ENCODE data around the gene NRXN3.

Gene NRXN3

DNA sequence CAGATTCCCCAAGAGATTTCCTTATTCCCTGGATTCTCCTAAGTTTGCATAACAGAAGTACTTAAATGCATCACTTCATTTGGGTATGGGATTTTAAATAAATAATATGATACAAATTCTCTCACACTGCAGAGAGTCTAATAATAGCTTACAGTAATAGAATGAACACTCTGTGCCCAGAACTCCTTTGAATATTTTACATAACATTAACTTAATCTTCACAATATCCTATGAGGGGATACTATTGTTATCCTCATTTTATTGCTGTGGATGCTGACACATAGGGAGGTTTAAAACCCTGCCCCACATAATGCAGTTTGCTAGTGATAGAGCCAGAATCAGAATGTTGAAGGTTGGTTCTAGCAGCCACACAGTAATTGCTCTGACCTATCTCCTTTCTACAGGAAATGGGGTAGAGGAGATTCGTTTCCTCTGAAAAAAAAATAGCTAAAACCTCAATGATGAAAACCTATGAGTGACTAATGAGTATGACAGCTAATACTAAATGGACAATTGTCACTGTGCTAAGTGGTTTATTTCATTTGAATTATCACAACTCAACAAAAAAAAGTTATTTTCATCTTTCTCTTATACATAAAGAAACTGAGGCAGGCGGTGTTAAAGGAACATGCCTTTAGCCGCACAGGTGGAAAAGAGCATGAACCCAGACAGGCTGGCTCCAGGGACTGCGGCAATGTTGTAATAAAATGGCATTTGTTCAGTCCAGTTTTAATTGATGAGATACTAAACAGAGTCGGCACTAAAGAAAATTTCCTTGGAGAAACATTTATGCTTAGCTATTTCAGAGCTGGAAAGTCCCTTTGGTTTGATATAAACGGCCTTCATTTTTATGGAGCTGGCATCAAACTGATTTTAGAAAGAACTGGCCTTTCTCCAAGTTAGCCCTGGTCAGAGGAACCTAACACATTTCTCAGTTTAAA is 880.9 kb downstream of the NRXN3 start (continued):
- TF ChIP-seq ZNF138 (tag by site-specific recombination; IDR thresholded peaks at IDR 0.05; ENCODE audit: borderline replicate concordance) (no peak), ZNF266 (tag by site-specific recombination; IDR thresholded peaks at IDR 0.05; ENCODE audit: low read depth) (no peak), ZNF664 (tag by site-specific recombination; IDR thresholded peaks at IDR 0.05) (no peak), ZNF114 (tag by site-specific recombination; IDR thresholded peaks at IDR 0.05) (no peak)
- TF ChIP-seq, protein P1, sequence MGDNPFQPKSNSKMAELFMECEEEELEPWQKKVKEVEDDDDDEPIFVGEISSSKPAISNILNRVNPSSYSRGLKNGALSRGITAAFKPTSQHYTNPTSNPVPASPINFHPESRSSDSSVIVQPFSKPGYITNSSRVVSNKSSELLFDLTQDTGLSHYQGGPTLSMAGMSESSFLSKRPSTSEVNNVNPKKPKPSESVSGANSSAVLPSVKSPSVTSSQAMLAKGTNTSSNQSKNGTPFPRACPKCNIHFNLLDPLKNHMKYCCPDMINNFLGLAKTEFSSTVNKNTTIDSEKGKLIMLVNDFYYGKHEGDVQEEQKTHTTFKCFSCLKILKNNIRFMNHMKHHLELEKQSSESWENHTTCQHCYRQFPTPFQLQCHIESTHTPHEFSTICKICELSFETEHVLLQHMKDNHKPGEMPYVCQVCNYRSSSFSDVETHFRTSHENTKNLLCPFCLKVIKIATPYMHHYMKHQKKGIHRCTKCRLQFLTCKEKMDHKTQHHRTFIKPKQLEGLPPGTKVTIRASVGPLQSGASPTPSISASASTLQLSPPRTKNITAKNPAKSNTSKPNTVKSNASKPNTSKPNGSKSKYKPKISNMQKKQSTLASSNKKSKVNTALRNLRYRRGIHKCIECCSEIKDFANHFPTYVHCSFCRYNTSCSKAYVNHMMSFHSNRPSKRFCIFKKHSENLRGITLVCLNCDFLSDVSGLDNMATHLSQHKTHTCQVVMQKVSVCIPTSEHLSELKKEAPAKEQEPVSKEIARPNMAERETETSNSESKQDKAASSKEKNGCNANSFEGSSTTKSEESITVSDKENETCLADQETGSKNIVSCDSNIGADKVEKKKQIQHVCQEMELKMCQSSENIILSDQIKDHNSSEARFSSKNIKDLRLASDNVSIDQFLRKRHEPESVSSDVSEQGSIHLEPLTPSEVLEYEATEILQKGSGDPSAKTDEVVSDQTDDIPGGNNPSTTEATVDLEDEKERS (tag by site-specific recombination; IDR thresholded peaks at IDR 0.05): no peak

DNA sequence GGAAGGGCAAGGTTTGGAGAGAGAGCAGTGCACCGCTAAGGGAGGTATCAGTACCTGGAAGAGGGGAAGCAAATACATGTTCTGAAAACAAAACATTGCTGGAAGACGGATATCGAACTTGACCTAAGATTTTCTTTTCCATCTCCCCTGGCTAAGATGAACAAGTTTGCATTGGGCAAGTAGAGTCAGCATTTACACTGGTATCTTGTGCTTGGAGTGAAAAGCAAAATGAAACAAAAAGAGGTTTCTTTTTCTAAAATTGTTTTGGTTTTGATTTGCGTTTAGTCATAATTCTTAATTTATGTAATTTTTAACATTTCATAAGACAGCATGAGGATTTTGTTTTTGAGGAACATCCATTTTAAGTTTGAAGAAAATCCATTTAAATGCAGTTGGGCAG is 881.6 kb downstream of the NRXN3 start:
- Histone ChIP-seq H3K36me3 (ENCODE audit: control insufficient read depth in 2 of 2, insufficient read depth in 1 of 2, low read length in 2 of 2) (no peaks in the 10 kb centered on the region), H3K4me1 (ENCODE audit: control insufficient read depth, insufficient read depth, low read length) (no peaks in the 10 kb centered on the region), H3K27ac (ENCODE audit: extremely low read depth, low read depth, low read length) (no peak overlapping the region), H3K4me3 (ENCODE audit: low read depth, low read length) (no peak overlapping the region), H3K9me3 (ENCODE audit: control insufficient read depth, insufficient read depth, low read depth, low read length) (no peaks in the 10 kb centered on the region)
- ChIA-PET POLR2A (no interaction called here), CTCF (interaction anchor here (0.6 kb wide), 1 partner anchor 82 kb away, joined by 3 read pairs; no protein-coding TSS in a partner anchor)
- TF ChIP-seq, protein P2, sequence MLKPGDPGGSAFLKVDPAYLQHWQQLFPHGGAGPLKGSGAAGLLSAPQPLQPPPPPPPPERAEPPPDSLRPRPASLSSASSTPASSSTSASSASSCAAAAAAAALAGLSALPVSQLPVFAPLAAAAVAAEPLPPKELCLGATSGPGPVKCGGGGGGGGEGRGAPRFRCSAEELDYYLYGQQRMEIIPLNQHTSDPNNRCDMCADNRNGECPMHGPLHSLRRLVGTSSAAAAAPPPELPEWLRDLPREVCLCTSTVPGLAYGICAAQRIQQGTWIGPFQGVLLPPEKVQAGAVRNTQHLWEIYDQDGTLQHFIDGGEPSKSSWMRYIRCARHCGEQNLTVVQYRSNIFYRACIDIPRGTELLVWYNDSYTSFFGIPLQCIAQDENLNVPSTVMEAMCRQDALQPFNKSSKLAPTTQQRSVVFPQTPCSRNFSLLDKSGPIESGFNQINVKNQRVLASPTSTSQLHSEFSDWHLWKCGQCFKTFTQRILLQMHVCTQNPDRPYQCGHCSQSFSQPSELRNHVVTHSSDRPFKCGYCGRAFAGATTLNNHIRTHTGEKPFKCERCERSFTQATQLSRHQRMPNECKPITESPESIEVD (tag by site-specific recombination; IDR thresholded peaks at IDR 0.05): no peak
- TF ChIP-seq ZNF76 (tag by site-specific recombination; IDR thresholded peaks at IDR 0.05; ENCODE audit: borderline replicate concordance, low read depth): no peak

DNA sequence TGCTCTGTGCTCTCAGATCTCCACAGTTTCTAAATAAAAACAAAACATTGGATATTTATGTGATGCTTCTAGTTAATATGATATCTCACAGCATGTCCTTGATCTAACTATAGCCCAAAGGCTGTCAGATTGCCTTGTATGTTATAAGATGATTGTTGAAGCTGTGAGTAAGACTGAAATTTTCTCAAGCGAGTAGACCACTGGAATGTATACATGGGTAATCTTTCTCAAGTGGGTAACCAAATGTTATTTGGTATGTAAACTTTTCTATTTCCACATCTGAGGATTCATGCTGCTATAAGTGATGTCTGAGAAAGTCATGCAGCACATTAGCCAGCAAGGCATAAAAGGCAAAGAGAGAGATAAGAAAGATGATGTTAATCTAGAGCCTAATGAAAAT is 886.7 kb downstream of the NRXN3 start:
- no peaks in the 10 kb centered on the region for H3K4me1 ChIP-seq (ENCODE audit: control insufficient read depth, insufficient read depth, low read length)
- TF ChIP-seq SP7 (tag by site-specific recombination; IDR thresholded peaks at IDR 0.05): no peak
- no peaks in the 10 kb centered on the region for H3K36me3 ChIP-seq (ENCODE audit: control insufficient read depth in 2 of 2, insufficient read depth in 1 of 2, low read length in 2 of 2)
- ChIA-PET CTCF (no interaction called here), POLR2A (no interaction called here)
- H3K9me3 ChIP-seq (ENCODE audit: control insufficient read depth, insufficient read depth, low read depth, low read length): no peaks in the 10 kb centered on the region
- no peak overlapping the region for H3K4me3 ChIP-seq (ENCODE audit: low read depth, low read length)
- H3K27ac ChIP-seq (ENCODE audit: extremely low read depth, low read depth, low read length): no peak overlapping the region

DNA sequence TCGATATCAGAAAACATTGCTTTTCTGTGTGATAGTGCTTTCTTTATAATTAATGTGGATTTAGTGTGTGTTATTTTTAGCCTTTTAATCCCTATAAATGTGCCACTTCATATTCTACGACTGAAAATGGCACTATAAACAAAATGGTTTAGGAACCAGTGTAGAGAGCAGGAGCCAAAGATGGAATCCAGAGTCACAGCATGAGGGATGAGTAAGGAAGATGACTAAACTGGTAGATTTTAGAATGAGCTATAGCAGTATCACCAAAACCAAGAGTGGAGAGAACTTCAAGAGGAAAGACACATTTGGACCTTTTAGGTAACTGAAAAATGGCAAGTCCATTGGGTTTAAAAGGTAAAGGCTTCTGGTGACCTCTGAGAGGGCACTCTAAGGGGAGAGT is 887.2 kb downstream of the NRXN3 start:
- POLR2A ChIA-PET: no interaction called here
- TF ChIP-seq ZBTB21 (tag by site-specific recombination; IDR thresholded peaks at IDR 0.05) (no peak), ZNF148 (tag by site-specific recombination; IDR thresholded peaks at IDR 0.05; ENCODE audit: borderline replicate concordance) (no peak), ZNF423 (tag by site-specific recombination; IDR thresholded peaks at IDR 0.05) (no peak), ZNF341 (tag by site-specific recombination; IDR thresholded peaks at IDR 0.05; ENCODE audit: low read depth) (no peak), GLIS2 (tag by site-specific recombination; IDR thresholded peaks at IDR 0.05) (no peak), MYNN (tag by site-specific recombination; IDR thresholded peaks at IDR 0.05; ENCODE audit: borderline replicate concordance) (no peak), ZBTB48 (tag by site-specific recombination; IDR thresholded peaks at IDR 0.05) (no peak), HOXA7 (CRISPR knock-in tag; IDR thresholded peaks at IDR 0.05; ENCODE audit: borderline replicate concordance) (no peak), TRIM28 (IDR thresholded peaks at IDR 0.05; ENCODE audit: borderline replicate concordance, low read length) (no peak)
- Histone ChIP-seq H3K9me3 (ENCODE audit: control insufficient read depth, insufficient read depth, low read depth, low read length) (no peaks in the 10 kb centered on the region), H3K4me3 (ENCODE audit: low read depth, low read length) (no peak overlapping the region), H3K36me3 (ENCODE audit: control insufficient read depth in 2 of 2, insufficient read depth in 1 of 2, low read length in 2 of 2) (no peaks in the 10 kb centered on the region), H3K4me1 (ENCODE audit: control insufficient read depth, insufficient read depth, low read length) (no peaks in the 10 kb centered on the region), H3K27ac (ENCODE audit: extremely low read depth, low read depth, low read length) (no peak overlapping the region)
- CTCF ChIA-PET: no interaction called here
